ENCODE results near the gene SNTA1.
"Not testable (repeated sequence)": the region's sequence is repeated elsewhere in the genome, so short reads cannot be mapped to it uniquely, and the experiment has no call there.

The SNTA1 gene

GRCh38 chr20:33443512-33444239 lies at the start of gene SNTA1:
Gene SNTA1 (minus strand): TSS chr20:33443763. CDS start chr20:33443620, 143 bp downstream.
- peak; percentile 92 for DNase-seq

GRCh38 chr20:33490934-33491656 lies 47.5 kb upstream of the SNTA1 start:
- no peak for DNase-seq

GRCh38 chr20:33490023-33490933 lies 46.7 kb upstream of the SNTA1 start, which contains the start of gene CBFA2T2:
Gene CBFA2T2 (plus strand): TSS chr20:33490096. CDS start chr20:33490268, 172 bp downstream.
- DNase-seq, result no peak

- DNase-seq, result peak; percentile 98
Observed at GRCh38 chr20:33489495-33490022, 46.0 kb upstream of the SNTA1 start.

- DNase-seq, result not testable (repeated sequence)
Observed at GRCh38 chr20:33488661-33489494, 45.3 kb upstream of the SNTA1 start.

- no peak for DNase-seq
Observed at GRCh38 chr20:33488201-33488600, 44.6 kb upstream of the SNTA1 start.

GRCh38 chr20:33483186-33483585 lies 39.6 kb upstream of the SNTA1 start:
- not testable (repeated sequence) for DNase-seq

GRCh38 chr20:33482581-33482980 lies 39.0 kb upstream of the SNTA1 start:
- DNase-seq, result no peak

GRCh38 chr20:33481431-33481941 lies 37.9 kb upstream of the SNTA1 start:
- no peak for DNase-seq

GRCh38 chr20:33480048-33480447 lies 36.5 kb upstream of the SNTA1 start:
- DNase-seq, result no peak

- no peak for DNase-seq
Observed at GRCh38 chr20:33477386-33478234, 34.0 kb upstream of the SNTA1 start.

- no peak for DNase-seq
Observed at GRCh38 chr20:33475381-33476152, 32.0 kb upstream of the SNTA1 start.

- no peak for DNase-seq
Observed at GRCh38 chr20:33474963-33475362, 31.4 kb upstream of the SNTA1 start.

- no peak for DNase-seq
Observed at GRCh38 chr20:33474097-33474873, 30.7 kb upstream of the SNTA1 start.

GRCh38 chr20:33472868-33473435 lies 29.4 kb upstream of the SNTA1 start:
- DNase-seq, result no peak

GRCh38 chr20:33470866-33471265 lies 27.3 kb upstream of the SNTA1 start:
- no peak for DNase-seq

- DNase-seq, result no peak
Observed at GRCh38 chr20:33470457-33470856, 26.9 kb upstream of the SNTA1 start.

GRCh38 chr20:33466303-33466646 lies 22.7 kb upstream of the SNTA1 start:
- DNase-seq, result no peak

All from CD4-positive, alpha-beta T cell treated with Interleukin-4 for 4 hours (primary cell).